HEK293T (cell line): Measurements from ENCODE around the gene SYCP1.

ENCODE experiments used
- ELF4 ChIP-seq: fragments of 450-650 bp; IDR thresholded peaks from 2 replicates; pipeline ENCODE4 v1.6.1; 2017; ENCODE audit warnings: antibody characterized with exemption
- FOXK2 ChIP-seq: fragments of 450-650 bp; IDR thresholded peaks from 2 replicates; pipeline ENCODE4 v1.6.1; 2016; ENCODE audit warnings: mild to moderate bottlenecking
- FOXM1 ChIP-seq: fragments of 450-650 bp; IDR thresholded peaks from 2 replicates; pipeline ENCODE4 v1.6.1; 2017; ENCODE audit warnings: mild to moderate bottlenecking, borderline replicate concordance
- HDGF ChIP-seq: fragments of 450-650 bp; IDR thresholded peaks from 2 replicates; pipeline ENCODE4 v1.6.1; 2017; ENCODE audit warnings: antibody characterized with exemption, borderline replicate concordance
- NFRKB ChIP-seq: fragments of 450-650 bp; IDR thresholded peaks from 2 replicates; pipeline ENCODE4 v1.6.1; 2016; ENCODE audit warnings: mild to moderate bottlenecking, moderate library complexity
- SP1 ChIP-seq: fragments of 450-650 bp; IDR thresholded peaks from 2 replicates; pipeline ENCODE4 v1.6.1; 2017
- SUZ12 ChIP-seq: fragments of 450-650 bp; IDR thresholded peaks from 2 replicates; pipeline ENCODE4 v1.6.1; 2016; ENCODE audit warnings: mild to moderate bottlenecking
- TARDBP ChIP-seq: fragments of 450-650 bp; IDR thresholded peaks from 2 replicates; pipeline ENCODE4 v1.6.1; 2016
- TF ChIP-seq, protein P1 (sequence below): fragments of 450-650 bp; IDR thresholded peaks from 2 replicates; pipeline ENCODE4 v1.6.1; 2016

DNA sequence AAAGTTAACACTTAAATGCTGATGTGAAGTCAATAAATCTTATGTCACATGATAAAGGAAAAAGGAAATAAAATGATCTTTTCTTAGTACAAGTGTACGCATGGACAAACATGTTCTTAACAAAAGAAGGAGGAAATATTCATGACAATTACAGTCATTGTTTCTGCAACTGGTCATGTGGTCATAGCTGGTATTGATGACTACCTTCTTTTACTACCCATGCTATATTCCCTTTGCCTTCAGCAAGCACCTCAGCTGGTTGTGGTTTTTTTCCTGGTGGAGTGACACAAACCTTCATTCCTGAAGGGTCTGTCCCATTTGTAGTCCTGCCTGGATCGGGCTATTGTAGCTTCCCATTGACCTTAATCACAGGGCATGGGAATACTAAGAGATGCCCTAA lies 151.5 kb downstream of the SYCP1 start:
- TF ChIP-seq TARDBP (no peak), HDGF (no peak), FOXM1 (no peak), NFRKB (no peak), SP1 (no peak), ELF4 (no peak), SUZ12 (no peak), FOXK2 (no peak)
- TF ChIP-seq, protein P1, sequence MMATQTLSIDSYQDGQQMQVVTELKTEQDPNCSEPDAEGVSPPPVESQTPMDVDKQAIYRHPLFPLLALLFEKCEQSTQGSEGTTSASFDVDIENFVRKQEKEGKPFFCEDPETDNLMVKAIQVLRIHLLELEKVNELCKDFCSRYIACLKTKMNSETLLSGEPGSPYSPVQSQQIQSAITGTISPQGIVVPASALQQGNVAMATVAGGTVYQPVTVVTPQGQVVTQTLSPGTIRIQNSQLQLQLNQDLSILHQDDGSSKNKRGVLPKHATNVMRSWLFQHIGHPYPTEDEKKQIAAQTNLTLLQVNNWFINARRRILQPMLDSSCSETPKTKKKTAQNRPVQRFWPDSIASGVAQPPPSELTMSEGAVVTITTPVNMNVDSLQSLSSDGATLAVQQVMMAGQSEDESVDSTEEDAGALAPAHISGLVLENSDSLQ: no peak
